Fibroblast of skin of scalp (primary cell): ENCODE data around the gene CREG1.
"Not testable (repeated sequence)": the region's sequence is repeated elsewhere in the genome, so short reads cannot be mapped to it uniquely, and the experiment has no call there.

Experiments
- DNase-seq: peaks from one replicate; pipeline ENCODE4 v3.0.0-alpha.2; 2013

CREG1 gene

DNA sequence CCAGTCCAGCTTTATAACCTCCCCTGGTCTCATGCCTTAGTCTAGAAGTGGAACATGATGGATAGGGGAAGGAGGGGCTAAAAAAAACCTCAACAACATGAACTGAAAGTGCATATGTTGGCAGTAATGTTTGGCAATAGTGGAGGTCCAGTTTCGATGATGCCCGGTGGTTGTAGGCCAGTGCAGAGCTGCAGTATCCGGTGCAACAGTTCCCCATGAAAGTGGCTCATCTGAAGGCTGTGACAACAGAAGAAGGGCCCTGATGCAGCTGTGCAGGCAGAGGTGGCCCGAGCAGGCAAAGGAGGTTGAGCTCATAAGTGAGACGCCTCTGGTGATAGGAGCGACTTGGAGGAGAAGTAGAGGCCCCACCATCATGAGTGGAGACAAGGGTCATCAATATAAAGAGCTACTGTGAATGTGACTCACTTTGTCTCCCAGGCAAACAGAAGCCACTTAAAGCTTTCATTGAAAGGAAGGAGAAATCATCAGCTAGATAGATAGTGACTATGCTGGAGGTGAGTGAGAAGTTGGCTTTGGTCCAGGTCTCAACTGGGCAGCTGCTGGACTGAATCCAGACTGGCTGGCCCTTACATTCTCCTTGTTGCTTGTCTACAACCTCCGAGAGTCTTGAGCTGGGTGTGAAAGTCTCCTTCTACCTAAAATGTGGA lies 10.2 kb upstream of the CREG1 start:
- no peak for DNase-seq

DNA sequence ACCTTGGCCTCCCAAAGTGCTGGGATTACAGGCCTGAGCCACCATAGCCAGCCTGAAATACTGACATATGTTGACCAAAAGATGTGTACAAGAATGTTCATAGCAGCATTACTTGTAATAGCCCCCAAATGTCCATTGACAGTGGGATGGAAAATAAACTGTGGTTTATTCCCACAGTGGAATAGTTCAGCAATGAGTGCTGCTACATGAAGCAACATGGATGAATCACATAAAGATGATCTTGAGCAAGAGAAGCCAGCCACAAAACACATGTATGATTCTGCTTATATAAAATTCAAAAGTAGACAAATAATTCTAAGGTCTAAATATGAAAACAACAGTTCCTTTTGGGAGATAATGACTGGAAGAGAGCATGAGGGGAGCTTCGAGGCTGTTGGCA lies 9.1 kb upstream of the CREG1 start:
- peak; percentile 34 for DNase-seq

DNA sequence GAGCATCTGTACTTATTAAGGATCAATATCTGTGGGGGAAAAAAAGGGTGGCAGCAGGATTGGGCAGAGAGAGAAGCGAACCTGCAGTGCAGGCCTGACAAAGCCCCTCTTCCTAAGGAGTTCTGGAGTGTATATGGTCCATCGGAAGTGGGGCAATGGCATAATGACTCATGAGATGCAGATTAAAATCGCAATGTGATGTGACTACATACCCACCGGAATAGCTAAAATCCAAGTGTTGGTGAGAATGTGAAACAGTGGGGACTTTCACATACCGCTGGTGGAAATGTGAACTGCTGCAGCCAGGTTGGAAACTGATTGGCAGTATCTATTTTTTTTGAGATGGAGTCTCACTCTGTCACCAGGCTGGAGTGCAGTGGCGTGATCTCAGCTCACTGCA lies 8.2 kb upstream of the CREG1 start:
- no peak for DNase-seq

DNA sequence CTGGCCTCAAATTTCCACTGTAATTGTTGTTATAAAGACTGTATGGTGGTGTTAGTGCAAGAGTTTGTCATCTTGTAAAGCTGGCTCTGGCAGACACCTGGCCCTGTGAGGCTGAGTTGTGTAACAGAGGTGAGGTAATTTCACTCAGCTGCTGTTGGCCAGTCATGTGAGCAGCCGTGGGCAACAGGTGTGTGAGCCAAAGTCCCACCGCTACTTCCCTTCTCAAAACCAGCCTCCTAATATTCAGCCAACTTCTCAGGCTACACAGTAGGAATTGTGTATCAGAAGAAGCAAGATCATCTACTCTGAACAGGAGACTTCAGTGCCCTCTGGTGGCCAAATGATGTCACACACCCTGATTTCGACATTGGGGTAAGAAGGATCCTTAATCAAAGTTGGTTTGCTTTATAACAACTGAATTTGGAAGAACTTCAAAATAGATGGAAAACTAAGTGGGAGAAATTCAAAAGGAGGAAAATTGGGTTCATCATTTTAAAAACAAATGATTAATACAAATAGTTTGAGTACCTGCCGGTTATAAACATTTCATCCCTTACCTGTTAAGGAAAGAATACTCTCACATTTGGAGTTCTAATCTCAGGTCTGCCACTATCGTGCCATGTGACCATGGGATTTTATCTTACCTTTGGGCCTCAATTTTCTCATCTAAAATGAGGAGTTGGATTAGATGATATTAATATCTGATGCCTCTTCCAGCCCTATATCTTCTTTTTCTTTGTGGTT lies 2.6 kb upstream of the CREG1 start:
- peak; percentile 67 for DNase-seq

DNA sequence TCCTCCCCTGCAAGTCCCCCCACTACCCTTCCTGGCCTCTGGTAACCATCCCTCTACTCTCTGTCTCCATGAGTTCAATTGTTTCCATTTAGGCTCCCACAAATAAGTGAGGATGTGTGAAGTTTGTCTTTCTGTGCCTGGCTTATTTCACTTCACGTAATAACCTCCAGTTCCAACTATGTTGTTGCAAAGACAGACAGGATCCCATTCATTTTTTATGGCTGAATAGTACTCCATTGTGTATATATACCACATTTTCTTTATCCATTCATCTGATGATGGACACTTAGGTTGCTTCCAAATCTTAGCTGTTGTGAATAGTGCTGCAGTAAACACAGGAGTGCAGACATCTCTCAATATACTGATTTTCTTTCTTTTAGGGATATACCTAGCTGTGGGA lies 1.5 kb upstream of the CREG1 start:
- DNase-seq: not testable (repeated sequence)

DNA sequence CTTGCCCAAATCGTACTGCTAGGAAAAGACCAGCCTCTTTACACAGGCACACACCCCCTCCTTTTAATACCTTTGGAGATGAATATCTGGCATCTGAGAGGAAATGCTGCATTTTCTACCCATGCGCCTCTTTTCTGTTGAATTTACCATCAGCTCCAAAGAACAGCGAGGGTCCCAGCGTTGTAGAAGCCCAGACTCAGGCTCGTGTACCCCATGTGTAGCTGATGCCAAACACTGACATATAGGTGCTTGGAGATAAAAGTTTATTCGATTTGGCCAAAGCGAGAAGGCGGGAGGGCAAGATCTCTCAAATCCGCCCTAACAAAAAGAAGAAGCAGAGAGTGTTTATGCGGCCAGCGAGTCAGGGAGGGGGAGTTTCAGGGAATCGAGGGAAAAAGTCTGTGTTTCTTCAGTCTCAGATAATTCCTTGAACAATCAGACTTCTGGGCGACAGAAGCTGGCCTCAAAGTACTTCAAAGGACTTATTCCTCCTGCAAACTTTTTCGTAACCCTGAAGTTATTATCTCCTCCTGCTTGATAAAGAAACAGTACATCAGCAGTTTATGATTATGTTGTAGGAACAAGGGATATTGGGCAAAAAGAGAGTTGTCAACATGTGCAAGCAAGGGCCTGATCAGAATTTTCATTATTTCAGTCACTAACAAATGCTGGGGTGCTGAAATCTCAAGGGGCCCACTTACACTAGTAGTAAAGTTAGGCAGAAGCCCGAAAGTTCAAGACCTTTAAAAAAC lies 642 bp upstream of the CREG1 start:
- no peak for DNase-seq

DNA sequence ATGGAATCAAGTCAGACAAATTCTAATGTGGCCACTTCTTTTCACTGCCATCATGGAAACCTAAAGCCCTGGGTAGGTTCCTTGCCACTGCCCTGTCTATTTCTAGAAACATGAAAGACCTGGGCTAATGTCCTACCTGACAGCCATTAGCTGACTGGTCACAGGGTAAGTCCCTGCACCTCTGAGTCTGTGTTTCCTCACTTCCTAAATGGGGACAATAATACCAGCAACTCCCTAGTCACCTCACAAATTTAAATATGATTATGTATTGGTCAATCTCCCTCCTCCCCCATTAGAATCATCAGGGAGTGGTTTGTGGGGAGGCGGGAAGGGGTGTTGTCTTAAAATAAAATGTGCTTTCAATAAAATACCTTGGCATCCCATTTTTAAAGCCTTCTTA lies 2.2 kb downstream of the CREG1 start:
- DNase-seq: no peak

DNA sequence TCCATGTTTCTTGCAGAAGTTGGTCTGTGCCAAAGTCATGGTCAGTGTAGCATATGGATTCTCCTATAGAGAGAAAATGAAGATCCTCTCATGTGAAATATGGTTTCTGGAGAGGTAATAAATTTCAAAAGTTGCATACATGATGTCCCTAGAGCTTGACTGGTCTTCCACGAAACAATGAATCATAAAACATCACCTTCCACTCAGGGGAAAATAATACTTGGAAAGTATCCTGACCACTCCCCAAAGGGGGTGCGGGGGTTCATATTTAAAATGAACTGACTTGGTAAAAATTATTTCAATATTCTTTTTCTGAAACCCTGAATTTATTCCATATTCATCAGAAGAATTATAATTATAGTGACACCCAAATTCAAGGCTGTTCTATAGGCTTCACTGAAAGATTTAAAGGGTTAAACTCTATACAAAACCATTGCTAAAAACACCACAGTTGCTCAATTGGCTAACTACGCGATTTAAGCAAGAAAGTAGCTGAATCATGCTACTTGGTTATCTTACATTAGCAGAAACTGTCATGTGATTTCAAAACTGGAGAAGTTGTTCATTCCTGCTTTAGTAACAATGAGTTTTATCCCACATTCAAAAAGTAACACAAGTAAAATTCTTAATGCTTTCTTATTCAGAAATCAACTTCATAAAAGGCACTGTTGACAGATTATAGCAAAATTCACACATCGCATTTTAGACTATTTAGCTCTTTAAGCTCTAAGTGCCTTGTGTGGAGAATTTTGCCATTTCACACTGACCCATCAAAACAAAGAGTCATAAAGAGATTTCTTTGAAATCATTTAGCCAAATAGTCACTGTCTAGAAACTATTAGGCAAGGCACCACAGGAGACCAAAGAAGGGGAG lies 5.3 kb downstream of the CREG1 start:
- DNase-seq: no peak

DNA sequence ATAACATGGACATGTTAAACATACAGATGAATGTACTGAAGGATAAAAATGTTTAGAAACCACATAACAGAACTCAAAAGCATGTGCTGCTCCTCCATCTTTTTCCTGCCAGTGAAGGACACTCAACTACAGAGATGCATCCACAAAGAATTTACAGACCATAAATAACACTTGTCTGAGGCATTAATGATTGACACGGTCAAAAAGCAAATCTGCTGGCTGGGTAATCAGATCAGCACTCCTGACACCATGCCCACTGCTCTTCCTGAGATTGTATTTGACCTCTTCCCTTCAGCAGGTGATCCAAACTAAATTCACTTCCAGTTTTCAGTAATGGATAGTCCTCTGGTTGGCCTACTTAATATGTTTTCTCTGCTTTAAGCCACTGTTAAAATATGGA lies 6.6 kb downstream of the CREG1 start:
- no peak for DNase-seq

DNA sequence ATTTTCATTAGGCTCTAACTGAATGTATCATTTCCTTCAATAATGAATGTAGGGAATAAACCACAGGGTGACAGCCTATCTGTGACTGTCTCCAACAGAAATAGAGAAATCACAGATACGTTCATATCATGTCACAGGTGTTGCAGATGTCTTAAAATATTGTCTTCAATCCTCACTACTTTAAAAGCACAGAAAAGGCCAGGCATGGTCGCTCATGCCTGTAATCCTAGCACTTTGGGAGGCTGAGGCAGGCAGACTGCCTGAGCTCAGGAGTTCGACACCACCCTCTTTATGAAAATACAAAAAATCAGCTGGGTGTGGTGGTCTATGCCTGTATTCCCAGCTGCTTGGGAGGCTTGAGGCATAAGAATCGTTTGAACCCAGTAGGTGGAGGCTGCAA lies 8.2 kb downstream of the CREG1 start:
- no peak for DNase-seq

DNA sequence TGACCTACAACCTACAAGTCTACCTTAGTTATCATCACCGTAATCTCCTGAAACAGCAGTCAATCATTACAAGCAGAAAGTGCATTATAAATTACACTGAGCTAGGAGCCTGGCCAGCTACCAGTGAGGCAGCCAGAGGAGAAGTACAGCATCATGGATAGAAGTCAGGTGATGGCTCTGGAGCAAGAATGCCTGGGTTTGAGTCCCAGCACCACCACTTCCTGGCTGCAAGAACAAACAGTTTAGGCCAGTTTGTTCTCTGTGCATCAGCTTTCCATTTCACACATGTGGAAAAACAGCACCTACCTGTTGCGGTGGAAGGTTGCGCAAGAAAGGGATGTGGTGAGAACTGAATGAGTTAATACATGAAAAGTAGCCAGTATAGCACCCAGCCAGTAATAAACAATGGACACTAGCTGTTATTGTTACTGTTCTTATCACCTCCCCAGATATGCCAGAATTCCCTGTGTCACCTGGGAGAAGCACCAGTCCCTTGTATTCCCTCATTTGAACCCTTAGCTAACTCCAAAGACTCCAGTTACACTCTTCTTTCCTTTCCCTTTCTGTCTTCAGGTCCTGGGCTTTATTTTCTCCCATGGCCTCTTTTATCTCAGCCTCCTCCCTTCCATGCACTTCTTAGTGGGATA lies 9.0 kb downstream of the CREG1 start:
- no peak for DNase-seq

DNA sequence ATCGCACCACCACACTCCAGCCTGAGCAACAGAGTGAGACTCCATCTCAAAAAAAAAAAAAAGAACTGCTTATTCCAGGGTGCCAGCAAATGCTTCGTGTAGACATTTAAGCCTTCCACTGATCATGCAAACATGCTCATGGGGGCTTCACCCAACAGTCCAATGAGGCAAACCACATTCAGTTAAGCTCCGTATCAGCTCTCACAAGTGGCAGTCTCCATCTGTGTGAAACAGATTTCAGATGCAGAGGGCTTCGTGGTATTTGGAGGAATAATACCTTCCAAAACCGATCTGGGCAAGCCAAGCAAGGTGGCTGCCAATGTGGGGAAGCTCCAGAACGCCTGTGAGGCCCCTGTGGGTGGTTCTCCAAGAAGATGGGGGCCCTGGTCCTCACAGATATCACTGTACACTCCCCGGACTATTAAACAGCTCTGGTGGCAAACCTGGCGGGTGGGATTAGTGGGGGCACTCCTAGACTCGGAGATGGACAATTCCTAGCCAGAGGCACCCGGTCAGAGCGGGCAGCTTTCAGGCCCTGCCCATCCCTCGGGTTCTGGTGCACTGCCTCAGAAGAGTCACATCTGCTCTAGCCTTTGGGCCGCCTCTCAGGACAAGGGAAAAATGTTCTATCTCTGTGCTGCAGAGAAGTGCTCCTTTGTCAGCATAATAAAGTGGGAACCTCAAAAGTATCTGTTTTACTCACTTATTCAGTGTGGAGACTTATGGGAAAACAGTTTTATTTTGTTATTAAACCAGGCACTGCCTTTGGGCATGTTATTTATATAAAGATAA lies 10.2 kb downstream of the CREG1 start:
- DNase-seq: no peak

DNA sequence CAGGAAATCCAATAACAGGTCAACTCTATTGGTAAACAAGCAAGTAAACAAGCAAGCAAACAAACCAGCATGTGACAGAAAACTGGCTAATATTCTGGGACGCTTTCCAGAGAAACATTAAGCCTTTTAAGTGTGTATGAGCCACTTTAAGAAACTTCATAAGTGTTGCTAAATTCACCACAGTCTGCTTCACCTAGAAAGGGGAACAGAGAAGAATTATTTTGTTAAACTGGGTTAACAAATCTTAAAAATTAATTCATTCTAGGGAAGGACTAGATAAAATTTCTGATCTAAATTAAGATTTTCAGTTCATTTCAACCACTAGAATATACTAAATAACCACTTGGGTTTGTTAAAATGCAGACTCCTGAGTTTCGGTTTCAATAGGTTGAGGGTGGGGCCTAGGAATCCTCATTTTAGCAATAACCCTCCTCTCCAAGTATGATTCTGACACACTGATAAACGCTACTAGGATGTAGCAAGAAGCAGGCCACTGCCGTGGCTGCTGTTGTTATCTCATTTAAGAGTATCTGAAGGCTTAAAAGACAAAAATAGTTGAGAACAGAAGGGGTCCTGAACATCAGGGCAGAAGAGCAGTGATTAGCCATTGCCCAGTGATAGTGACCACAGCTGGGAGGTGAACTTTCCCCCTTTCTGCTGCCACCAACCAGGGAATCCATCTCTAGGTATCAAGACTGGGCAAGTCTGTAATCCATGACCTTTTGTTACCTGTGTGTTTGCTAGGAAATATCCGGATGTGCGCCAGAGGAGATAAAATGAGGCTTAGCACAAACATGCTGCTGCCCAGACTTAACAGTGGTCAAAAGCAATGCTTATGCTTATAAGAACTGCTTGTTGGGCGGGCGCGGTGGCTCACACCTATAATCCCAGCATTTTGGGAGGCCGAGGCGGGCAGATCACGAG lies 11.2 kb downstream of the CREG1 start:
- no peak for DNase-seq

DNA sequence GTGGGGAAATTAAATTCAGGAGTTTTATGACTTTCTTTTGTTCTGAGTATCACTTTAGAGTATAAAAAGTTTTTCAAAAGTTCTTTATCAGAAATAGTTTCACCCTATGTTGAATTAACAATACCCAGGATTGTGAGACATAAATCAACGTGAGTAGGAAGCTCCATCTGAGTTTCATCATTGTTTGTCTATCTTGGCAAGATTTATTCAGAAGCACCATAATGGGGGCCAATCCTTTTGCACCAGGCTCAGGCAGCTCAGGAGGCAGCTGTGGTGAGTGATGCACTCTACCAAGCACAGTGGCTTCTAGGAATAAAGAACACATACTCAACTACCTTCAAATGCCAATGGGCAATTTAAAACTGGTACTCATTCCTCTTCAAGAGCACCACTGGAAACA lies 12.0 kb downstream of the CREG1 start:
- DNase-seq: no peak

DNA sequence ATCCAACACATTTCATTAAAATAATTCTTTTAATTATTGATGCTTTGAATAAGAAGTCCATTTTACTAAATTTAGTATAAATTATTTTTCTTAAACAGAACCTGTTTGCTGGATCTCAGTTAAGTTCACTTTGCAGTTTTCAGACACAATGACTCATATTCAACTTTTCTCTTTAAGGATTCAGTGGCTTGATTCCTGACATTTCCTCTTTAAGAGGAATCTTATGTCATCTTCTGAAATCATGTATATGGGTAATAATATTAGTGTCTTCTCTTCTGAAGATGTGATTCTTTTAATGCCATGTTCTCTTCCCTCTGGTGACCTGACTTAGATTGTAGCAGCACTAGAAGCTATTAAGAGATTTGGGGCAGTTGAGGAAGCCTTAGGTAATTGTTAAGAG lies 12.6 kb downstream of the CREG1 start:
- peak; percentile 22 for DNase-seq

DNA sequence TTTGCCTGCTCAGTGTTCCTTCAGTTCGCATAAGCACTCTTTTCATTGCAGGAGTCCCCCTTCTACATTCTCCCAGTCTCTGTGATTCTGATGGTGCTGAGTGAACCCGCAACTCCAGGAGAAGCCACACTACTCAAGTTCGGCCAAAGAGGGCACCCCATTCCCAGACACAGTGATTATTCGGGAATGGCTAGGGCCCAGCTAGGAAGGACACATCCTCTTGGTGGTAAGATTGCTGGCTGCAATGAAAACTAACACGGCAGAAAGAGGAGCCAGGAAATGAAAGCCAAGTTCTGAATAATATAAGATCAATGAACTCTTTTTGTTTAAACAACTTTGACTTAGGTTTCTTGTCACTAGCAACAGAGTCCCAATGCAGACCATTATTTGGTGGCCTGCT lies 14.9 kb downstream of the CREG1 start:
- peak; percentile 18 for DNase-seq

DNA sequence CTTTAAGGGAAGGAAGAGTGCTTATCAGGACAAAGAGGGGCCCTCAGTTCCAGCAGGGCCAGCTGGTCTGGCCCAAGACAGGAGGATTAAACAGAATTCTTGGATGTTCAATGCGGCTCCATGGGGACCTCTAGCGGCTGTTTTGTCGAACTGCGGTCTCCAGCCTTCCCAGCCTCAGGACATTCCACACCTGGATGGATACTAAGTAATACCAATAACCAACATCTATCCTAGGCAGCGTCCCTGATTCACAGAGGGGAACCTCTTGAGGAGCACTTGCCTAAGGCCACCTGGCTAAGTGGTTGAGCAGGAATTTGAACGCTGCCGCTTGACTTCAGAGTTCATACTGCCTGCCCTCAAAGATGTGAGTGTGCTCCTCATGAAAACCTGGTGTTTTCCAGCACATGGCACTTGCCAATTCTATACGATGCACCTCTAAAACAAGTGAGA lies 19.7 kb downstream of the CREG1 start:
- DNase-seq: peak; percentile 51

DNA sequence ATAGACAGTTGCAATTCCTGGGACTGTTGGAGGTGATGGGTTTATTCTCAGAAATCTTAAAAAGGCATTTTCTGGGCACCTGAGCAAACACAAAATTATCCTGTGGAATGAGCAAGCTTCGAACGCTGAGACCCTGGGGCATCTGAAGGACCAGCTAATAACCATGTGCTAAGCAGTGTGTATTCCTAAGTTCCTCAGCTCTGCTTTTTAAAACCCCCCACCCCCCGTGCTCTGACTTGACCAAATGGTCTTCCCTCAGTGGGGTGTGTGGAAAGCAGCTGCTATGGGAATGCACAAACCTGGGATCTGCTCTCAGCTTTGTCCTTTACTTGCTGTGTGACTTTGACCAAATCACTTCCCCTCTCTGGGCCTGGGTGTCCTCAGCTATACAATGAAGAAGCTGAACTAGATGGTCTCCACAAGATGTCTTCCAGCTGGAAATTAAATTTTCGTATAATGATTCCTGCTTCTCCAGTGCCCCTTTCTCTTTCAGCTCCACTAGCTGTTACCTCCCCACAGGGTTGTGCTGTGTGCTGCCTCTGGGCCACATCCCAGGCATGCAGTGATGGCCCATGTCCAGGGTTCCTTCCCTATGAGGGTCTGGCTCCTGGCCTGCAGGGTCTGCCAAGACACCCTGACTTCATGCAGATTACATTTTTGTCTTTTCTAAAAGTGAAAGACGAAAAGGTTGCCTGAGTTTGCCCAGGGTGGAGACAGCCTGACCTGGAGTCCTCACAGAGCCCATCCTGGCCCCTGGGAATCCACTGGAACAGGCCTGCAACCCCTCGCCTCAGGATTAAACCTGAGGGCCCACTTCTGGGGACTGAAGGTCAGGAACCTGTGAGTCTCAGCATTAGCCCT lies 20.4 kb downstream of the CREG1 start:
- no peak for DNase-seq

DNA sequence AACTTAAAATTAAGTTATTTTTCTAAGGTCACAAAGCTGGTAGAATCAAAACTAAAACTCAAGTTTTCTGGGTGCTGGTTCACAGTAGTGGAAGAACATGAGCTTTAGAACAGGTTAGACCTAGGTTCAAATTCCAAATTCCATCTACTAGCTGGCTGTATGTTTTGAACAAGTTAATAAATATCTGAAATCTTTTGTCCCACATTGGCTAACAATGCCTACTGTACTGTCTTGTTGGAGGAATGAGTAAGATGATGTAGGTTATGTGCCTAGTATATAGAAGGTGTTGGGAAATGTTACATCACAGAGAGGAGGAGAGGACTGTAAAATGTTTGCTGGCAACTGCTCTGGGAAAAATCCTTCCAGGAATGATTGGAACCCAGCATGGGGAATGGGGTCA lies 21.2 kb downstream of the CREG1 start:
- DNase-seq: no peak
